ENCODE data around the gene ZFP36. TPM values are rescaled to one million over a fixed set of nuclear protein-coding genes. Genes with fewer than 3 reads are reported as not detected.

ZFP36 gene
- total RNA-seq, 1 donor from 2014 or later, result 32.0 TPM

Other genes with a start within 250 kb of the ZFP36 start
- not detected in 2 replicates for gene NCCRP1, start 209.9 kb upstream of the ZFP36 start, total RNA-seq
- not detected in 2 replicates for gene SYCN, start 202.6 kb upstream of the ZFP36 start, total RNA-seq
- gene IFNL3, start 161.8 kb upstream of the ZFP36 start, total RNA-seq, result not detected in 2 replicates
- not detected in 2 replicates for gene IFNL4, start 158.0 kb upstream of the ZFP36 start, total RNA-seq
- not detected in 2 replicates for gene IFNL2, start 138.5 kb upstream of the ZFP36 start, total RNA-seq
- 0.23 TPM in 1 of 2 replicates, not detected in the other for gene IFNL1, start 110.4 kb upstream of the ZFP36 start, total RNA-seq
- gene LRFN1, start 86.0 kb upstream of the ZFP36 start, total RNA-seq, result 5.7 and 6.0 TPM in 2 replicates
- gene GMFG, start 70.8 kb upstream of the ZFP36 start, total RNA-seq, result 355 and 359 TPM in 2 replicates
- gene SAMD4B, start 64.4 kb upstream of the ZFP36 start, total RNA-seq, result 71.3 and 71.8 TPM in 2 replicates
- gene PAF1, start 15.7 kb upstream of the ZFP36 start, total RNA-seq, result 54.8 and 57.3 TPM in 2 replicates
- 37.5 and 45.8 TPM in 2 replicates for gene MED29, start 15.5 kb upstream of the ZFP36 start, total RNA-seq
- gene PLEKHG2, start 5.8 kb downstream of the ZFP36 start, total RNA-seq, result 43.9 and 47.3 TPM in 2 replicates
- gene RPS16, start 29.1 kb downstream of the ZFP36 start, total RNA-seq, result 2,440 and 2,532 TPM in 2 replicates
- gene SUPT5H, start 38.7 kb downstream of the ZFP36 start, total RNA-seq, result 200 and 203 TPM in 2 replicates
- gene TIMM50, start 74.0 kb downstream of the ZFP36 start, total RNA-seq, result 121 and 127 TPM in 2 replicates
- 1.6 and 2.1 TPM in 2 replicates for gene DLL3, start 92.1 kb downstream of the ZFP36 start, total RNA-seq
- not detected in 2 replicates for gene SELENOV, start 108.3 kb downstream of the ZFP36 start, total RNA-seq
- gene EID2B, start 126.0 kb downstream of the ZFP36 start, total RNA-seq, result 3.2 and 3.7 TPM in 2 replicates
- gene EID2, start 133.3 kb downstream of the ZFP36 start, total RNA-seq, result 17.0 and 17.6 TPM in 2 replicates
- gene LGALS13, start 195.7 kb downstream of the ZFP36 start, total RNA-seq, result not detected in 2 replicates
- gene LGALS16, start 249.1 kb downstream of the ZFP36 start, total RNA-seq, result not detected in 2 replicates

All from activated T-helper 1 cell treated with anti-CD3 and anti-CD28 coated beads, Interleukin-12 subunit alpha, Interleukin-12 subunit beta, Interleukin-2, Interleukin-4 antibody, amounts not matched to agents 30 ng/mL and 10 ng/mL and 1 ng/mL, durations not matched to agents 14 hours and 24 hours and 36 hours (primary cell).